BJ (cell line): ENCODE results near the gene ABITRAM. TPM values are rescaled to one million over a fixed set of nuclear protein-coding genes. Genes with fewer than 3 reads are reported as not detected.
A peak's percentile ranks its signal among the peaks of the same experiment; 100 is the strongest.

ENCODE experiments used
- CTCF ChIA-PET: fragments of 350-600 bp; formaldehyde crosslinking; extraction: SDS; loops from one replicate; lab custom pipeline; 2021; ENCODE audit warnings: antibody characterized with exemption, inconsistent platforms; lab: Yijun Ruan, JAX
- POLR2A ChIA-PET: fragments of 300-600 bp; sonication (Branson Sonifier 250); formaldehyde crosslinking; extraction: SDS; loops from one replicate; lab custom pipeline; 2021; ENCODE audit warnings: antibody characterized with exemption; lab: Charles Lee
- DNase-seq: peaks from one replicate; pipeline ENCODE4 v3.0.0-alpha.2; 2011; ENCODE audit warnings: low read depth
- H3K27me3 ChIP-seq: 2 replicates; pipeline ENCODE4 v1.6.0; 2011; ENCODE audit warnings: low read length; ENCODE audit not compliant: control insufficient read depth, insufficient read depth
- H3K36me3 ChIP-seq: 2 replicates; pipeline ENCODE4 v1.5.1; 2011; ENCODE audit warnings: low read length; ENCODE audit not compliant: control insufficient read depth, insufficient read depth
- H3K4me3 ChIP-seq: 2 replicates; pipeline ENCODE4 v1.5.1; 2011; ENCODE audit warnings: low read depth, mild to moderate bottlenecking, control low read depth, low read length
- polyA plus RNA-seq: library from polyadenylated mRNA; depleted of rRNA; stranded (reverse); fragments of >200 nt; gene quantifications from 2 replicates; pipeline ENCODE4 v1.2.3, GENCODE V29; 2011; rRNA removed
- TF ChIP-seq, protein P1 (sequence below): IDR thresholded peaks from 2 replicates; pipeline ENCODE4 v1.5.1; 2011; ENCODE audit warnings: low read depth, mild to moderate bottlenecking, control low read depth, inconsistent platforms, low read length, moderate library complexity; ENCODE audit not compliant: insufficient read depth

Gene ABITRAM
- polyA plus RNA-seq, 1 experiment: 10.3 TPM

GRCh38 chr9:108972626-108973209 is 38.5 kb downstream of the ABITRAM start:
- Histone ChIP-seq H3K36me3 (peaks cover 6% of the 10 kb centered on the region), H3K4me3 (no peak overlapping the region), H3K27me3 (no peaks in the 10 kb centered on the region)
- ChIA-PET POLR2A (interaction anchor here (0.6 kb wide), 1 partner anchor 100 kb away, joined by 6 read pairs; no protein-coding TSS in a partner anchor), CTCF (interaction anchor here (0.6 to 1.0 kb wide), 4 partner anchors 9 to 18 kb away, joined by 3 to 6 read pairs (median 3); no protein-coding TSS in a partner anchor)
- peak; percentile 15 for DNase-seq
- TF ChIP-seq, protein P1, sequence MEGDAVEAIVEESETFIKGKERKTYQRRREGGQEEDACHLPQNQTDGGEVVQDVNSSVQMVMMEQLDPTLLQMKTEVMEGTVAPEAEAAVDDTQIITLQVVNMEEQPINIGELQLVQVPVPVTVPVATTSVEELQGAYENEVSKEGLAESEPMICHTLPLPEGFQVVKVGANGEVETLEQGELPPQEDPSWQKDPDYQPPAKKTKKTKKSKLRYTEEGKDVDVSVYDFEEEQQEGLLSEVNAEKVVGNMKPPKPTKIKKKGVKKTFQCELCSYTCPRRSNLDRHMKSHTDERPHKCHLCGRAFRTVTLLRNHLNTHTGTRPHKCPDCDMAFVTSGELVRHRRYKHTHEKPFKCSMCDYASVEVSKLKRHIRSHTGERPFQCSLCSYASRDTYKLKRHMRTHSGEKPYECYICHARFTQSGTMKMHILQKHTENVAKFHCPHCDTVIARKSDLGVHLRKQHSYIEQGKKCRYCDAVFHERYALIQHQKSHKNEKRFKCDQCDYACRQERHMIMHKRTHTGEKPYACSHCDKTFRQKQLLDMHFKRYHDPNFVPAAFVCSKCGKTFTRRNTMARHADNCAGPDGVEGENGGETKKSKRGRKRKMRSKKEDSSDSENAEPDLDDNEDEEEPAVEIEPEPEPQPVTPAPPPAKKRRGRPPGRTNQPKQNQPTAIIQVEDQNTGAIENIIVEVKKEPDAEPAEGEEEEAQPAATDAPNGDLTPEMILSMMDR: no peak

DNA sequence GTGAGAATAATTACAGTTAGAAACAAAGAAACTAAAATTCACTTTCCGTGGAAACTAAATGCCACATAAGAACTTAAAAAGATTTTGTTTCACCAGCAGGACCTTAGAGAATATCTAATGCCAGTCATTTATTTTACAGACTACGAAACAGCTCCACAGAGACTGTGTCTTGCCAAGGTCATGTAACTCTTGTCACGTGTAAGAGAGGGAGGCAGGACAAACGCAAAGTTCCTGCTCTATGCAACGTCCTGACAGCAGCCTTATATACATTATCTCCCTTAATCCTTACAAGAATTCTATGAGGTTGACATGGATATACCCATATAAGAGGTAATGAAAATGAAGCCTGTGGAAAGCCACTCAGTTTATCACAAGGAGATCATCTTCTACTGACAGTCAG is 39.7 kb downstream of the ABITRAM start:
- Histone ChIP-seq H3K36me3 (peaks cover 5% of the 10 kb centered on the region), H3K4me3 (no peak overlapping the region), H3K27me3 (no peaks in the 10 kb centered on the region)
- CTCF ChIA-PET: no interaction called here
- POLR2A ChIA-PET: no interaction called here
- DNase-seq: no peak
- TF ChIP-seq, protein P1: no peak

GRCh38 chr9:108978205-108978604 is 44.0 kb downstream of the ABITRAM start:
- TF ChIP-seq, protein P1: no peak

GRCh38 chr9:108980893-108981292 is 46.7 kb downstream of the ABITRAM start:
- POLR2A ChIA-PET: no interaction called here
- no peaks in the 10 kb centered on the region for H3K27me3 ChIP-seq
- H3K36me3 ChIP-seq: peaks cover 2% of the 10 kb centered on the region; the same call in 1 of the 2 replicates
- no peak overlapping the region for H3K4me3 ChIP-seq
- TF ChIP-seq, protein P1: no peak
- CTCF ChIA-PET: no interaction called here
- no peak for DNase-seq

More at GRCh38 chr9:108978205-108978604, 44.0 kb downstream of the ABITRAM start:
- ChIA-PET CTCF (no interaction called here), POLR2A (no interaction called here)
- Histone ChIP-seq H3K27me3 (no peaks in the 10 kb centered on the region), H3K36me3 (peaks cover 4% of the 10 kb centered on the region; the same call in 1 of the 2 replicates), H3K4me3 (no peak overlapping the region)
- DNase-seq: no peak

DNA sequence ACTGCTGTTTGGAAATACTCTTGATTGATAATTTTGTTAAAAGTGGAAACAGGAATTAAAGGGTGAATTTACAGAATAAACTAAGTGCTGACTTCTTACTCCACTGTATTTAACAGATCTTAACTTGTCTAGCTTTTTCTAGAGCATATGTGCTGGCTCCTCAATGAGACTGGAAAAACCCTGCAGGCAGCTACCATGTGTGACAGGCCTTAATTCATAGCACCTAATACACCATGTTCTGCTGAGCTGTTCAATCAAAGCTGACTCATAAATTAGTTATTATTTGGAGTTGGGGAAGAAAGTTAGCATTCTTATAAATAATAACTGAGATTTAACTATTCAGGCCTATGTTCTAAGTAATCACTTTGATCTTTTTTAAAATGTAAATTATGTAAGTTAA is 49.7 kb downstream of the ABITRAM start:
- Histone ChIP-seq H3K27me3 (no peaks in the 10 kb centered on the region), H3K4me3 (no peak overlapping the region), H3K36me3 (no peaks in the 10 kb centered on the region; the same call in 1 of the 2 replicates)
- CTCF ChIA-PET: interaction anchor here (0.9 kb wide), 1 partner anchor 11 kb away, joined by 3 read pairs; no protein-coding TSS in a partner anchor
- TF ChIP-seq, protein P1: no peak
- DNase-seq: no peak
- POLR2A ChIA-PET: no interaction called here

Other genes with a start within 250 kb of the ABITRAM start
- gene ACTL7B, start 78.4 kb upstream of the ABITRAM start, polyA plus RNA-seq: not detected in 2 replicates
- not detected in 2 replicates for gene ACTL7A, start 72.1 kb upstream of the ABITRAM start, polyA plus RNA-seq
- 16.0 and 22.0 TPM in 2 replicates for gene ELP1, start 276 bp upstream of the ABITRAM start, polyA plus RNA-seq
- 32.6 and 70.9 TPM in 2 replicates for gene CTNNAL1, start 79.1 kb downstream of the ABITRAM start, polyA plus RNA-seq
- gene TMEM245, start 185.5 kb downstream of the ABITRAM start, polyA plus RNA-seq: 30.4 and 45.1 TPM in 2 replicates
- gene FRRS1L, start 232.8 kb downstream of the ABITRAM start, polyA plus RNA-seq: 0.04 and 0.20 TPM in 2 replicates